H1 (cell line): Measurements from ENCODE around the gene HLA-DPB1. TPM values are rescaled to one million over a fixed set of nuclear protein-coding genes. Genes with fewer than 3 reads are reported as not detected.

ENCODE experiments used
- CTCF ChIA-PET: fragments of 300-600 bp; sonication (Branson Sonifier 250); formaldehyde crosslinking; loops from one replicate; lab custom pipeline; 2021; ENCODE audit not compliant: partially characterized antibody; lab: Charles Lee
- POLR2A ChIA-PET: fragments of 300-600 bp; sonication (Branson Sonifier 250); formaldehyde crosslinking; loops from one replicate; lab custom pipeline; 2021; ENCODE audit warnings: inconsistent platforms; ENCODE audit not compliant: partially characterized antibody; lab: Charles Lee
- DNase-seq, 2 experiments: peaks; one replicate each; pipeline versions ENCODE4 v3.0.0 to v3.0.0-alpha.2; 2010 to 2022; ENCODE audit warnings: low spot score in 2 of 2, low read depth in 1 of 2, mixed read lengths in 1 of 2
- FAIRE-seq: peaks from 2 replicates; lab custom pipeline; 2011; peaks lifted over from hg19 to GRCh38; lab: Jason Lieb, UNC
- H2AFZ ChIP-seq: 2 replicates; pipeline ENCODE4 v1.8.1; 2012; ENCODE audit warnings: low read length, inconsistent platforms
- H2AK5ac ChIP-seq: 2 replicates; pipeline ENCODE4 v1.6.1; 2013; ENCODE audit warnings: low read depth, low read length
- H2BK120ac ChIP-seq: replicated peaks from 2 replicates; pipeline ENCODE3; 2013; ENCODE audit warnings: low read depth, low read length, inconsistent platforms
- H2BK12ac ChIP-seq: 2 replicates; pipeline ENCODE4 v1.6.1; 2013; ENCODE audit warnings: low read depth, low read length
- H2BK15ac ChIP-seq: 2 replicates; pipeline ENCODE4 v1.6.1; 2013; ENCODE audit warnings: low read length
- H2BK20ac ChIP-seq: 2 replicates; pipeline ENCODE4 v1.6.1; 2013; ENCODE audit warnings: low read length
- H2BK5ac ChIP-seq: 2 replicates; pipeline ENCODE4 v1.6.1; 2013; ENCODE audit warnings: low read depth, low read length
- H3K14ac ChIP-seq: 2 replicates; pipeline ENCODE4 v1.6.1; 2013; ENCODE audit warnings: inconsistent platforms; ENCODE audit not compliant: insufficient read length
- H3K18ac ChIP-seq: 2 replicates; pipeline ENCODE4 v1.6.1; 2013; ENCODE audit warnings: low read length; ENCODE audit errors: extremely low read depth
- H3K23ac ChIP-seq: 2 replicates; pipeline ENCODE4 v1.6.1; 2013; ENCODE audit warnings: inconsistent platforms; ENCODE audit not compliant: insufficient read length
- H3K23me2 ChIP-seq: 2 replicates; pipeline ENCODE4 v1.6.1; 2013; ENCODE audit warnings: low read depth, low read length
- H3K27ac ChIP-seq: 2 replicates; pipeline ENCODE4 v1.6.1; 2011; ENCODE audit warnings: low read depth, low read length, inconsistent platforms
- H3K27me3 ChIP-seq, 4 experiments: replicated peaks in 1 of 4; 1 replicate in 1 of 4; 2 replicates in 3 of 4; pipeline versions ENCODE4 v1.6.1 to v1.8.1; 2011 to 2013; ENCODE audit warnings: low read length in 3 of 4, mild to moderate bottlenecking in 3 of 4, inconsistent platforms in 2 of 4, mixed read lengths in 2 of 4, moderate library complexity in 1 of 4; ENCODE audit not compliant: control insufficient read depth in 3 of 4, insufficient read depth in 3 of 4; ENCODE audit errors: extremely low read depth in 1 of 4
- H3K36me3 ChIP-seq, 4 experiments: 2 replicates each; pipeline versions ENCODE4 v1.6.1 to v1.8.1; 2011 to 2013; ENCODE audit warnings: mild to moderate bottlenecking in 4 of 4, low read length in 3 of 4, moderate library complexity in 2 of 4, control low read depth in 1 of 4, inconsistent platforms in 1 of 4; ENCODE audit not compliant: insufficient read depth in 4 of 4, control insufficient read depth in 2 of 4
- H3K4ac ChIP-seq: replicated peaks from 2 replicates; pipeline ENCODE3; 2013; ENCODE audit warnings: low read length, low read depth, mixed read lengths, inconsistent platforms; ENCODE audit not compliant: insufficient read length
- H3K4me1 ChIP-seq, 4 experiments: replicated peaks in 1 of 4; 1 replicate in 1 of 4; 2 replicates in 3 of 4; pipeline versions ENCODE4 v1.6.1 to v1.8.1; 2011 to 2013; ENCODE audit warnings: low read length in 3 of 4, inconsistent platforms in 2 of 4, mixed read lengths in 1 of 4; ENCODE audit not compliant: insufficient read depth in 4 of 4, control insufficient read depth in 3 of 4
- H3K4me2 ChIP-seq, 2 experiments: 2 replicates each; pipeline versions ENCODE4 v1.6.1 to v1.8.1; 2011 to 2013; ENCODE audit warnings: low read depth in 2 of 2, low read length in 2 of 2, control low read depth in 1 of 2, inconsistent platforms in 1 of 2, mild to moderate bottlenecking in 1 of 2; ENCODE audit not compliant: insufficient read depth in 1 of 2
- H3K4me3 ChIP-seq, 4 experiments: fragments of 200-600, 300-600 bp in 1 of 4; sonication (generic), shearing (Covaris generic), sonication (Bioruptor Twin) in 1 of 4; 2 replicates each; pipeline versions ENCODE4 v1.5.1 to v1.8.1; 2011 to 2016; ENCODE audit warnings: low read length in 4 of 4, low read depth in 3 of 4, control low read depth in 2 of 4, inconsistent platforms in 2 of 4, mild to moderate bottlenecking in 2 of 4, mixed read lengths in 1 of 4, moderate library complexity in 1 of 4; ENCODE audit not compliant: insufficient read depth in 2 of 4; ENCODE audit errors: extremely low read depth in 1 of 4
- H3K56ac ChIP-seq: replicated peaks from 2 replicates; pipeline ENCODE3; 2013; ENCODE audit warnings: low read depth, mild to moderate bottlenecking, mixed read lengths, low read length, inconsistent platforms; ENCODE audit not compliant: insufficient read length
- H3K79me1 ChIP-seq: 2 replicates; pipeline ENCODE4 v1.6.1; 2013; ENCODE audit warnings: low read depth, low read length, control low read depth
- H3K79me2 ChIP-seq, 2 experiments: 2 replicates each; pipeline versions ENCODE4 v1.6.1 to v1.8.1; 2012 to 2013; ENCODE audit warnings: low read length in 2 of 2, mild to moderate bottlenecking in 2 of 2, inconsistent platforms in 1 of 2; ENCODE audit not compliant: insufficient read depth in 2 of 2, control insufficient read depth in 1 of 2
- H3K9ac ChIP-seq, 4 experiments: replicated peaks in 1 of 4; 1 replicate in 1 of 4; 2 replicates in 3 of 4; pipeline versions ENCODE4 v1.6.1 to v1.8.1; 2011 to 2013; ENCODE audit warnings: low read depth in 3 of 4, low read length in 3 of 4, control low read depth in 2 of 4, mild to moderate bottlenecking in 2 of 4, moderate library complexity in 2 of 4, inconsistent platforms in 1 of 4; ENCODE audit errors: extremely low read depth in 1 of 4
- H3K9me3 ChIP-seq, 2 experiments: 2 replicates each; pipeline versions ENCODE4 v1.6.1 to v1.8.1; 2012 to 2013; ENCODE audit warnings: mild to moderate bottlenecking in 2 of 2, moderate library complexity in 2 of 2, control low read depth in 1 of 2, inconsistent platforms in 1 of 2, low read depth in 1 of 2, low read length in 1 of 2, mixed read lengths in 1 of 2; ENCODE audit not compliant: insufficient read depth in 2 of 2
- H4K20me1 ChIP-seq, 2 experiments: replicated peaks in 1 of 2; 2 replicates each; pipeline versions ENCODE3 to v1.8.1; 2011 to 2013; ENCODE audit warnings: inconsistent platforms in 2 of 2, low read length in 2 of 2, mild to moderate bottlenecking in 1 of 2; ENCODE audit not compliant: insufficient read depth in 2 of 2, control insufficient read depth in 1 of 2
- H4K5ac ChIP-seq: 2 replicates; pipeline ENCODE4 v1.6.1; 2013; ENCODE audit warnings: low read length, low read depth, mixed read lengths, inconsistent platforms; ENCODE audit not compliant: insufficient read length
- H4K8ac ChIP-seq: 2 replicates; pipeline ENCODE4 v1.8.0; 2013; ENCODE audit warnings: mild to moderate bottlenecking, moderate library complexity, low read length, inconsistent platforms; ENCODE audit not compliant: insufficient read depth; ENCODE audit errors: extremely low read depth
- H4K91ac ChIP-seq: replicated peaks from 2 replicates; pipeline ENCODE3; 2013; ENCODE audit warnings: low read length, mixed read lengths, inconsistent platforms; ENCODE audit not compliant: insufficient read length
- BACH1 ChIP-seq: IDR thresholded peaks from 2 replicates; pipeline ENCODE4 v1.6.1; 2012; ENCODE audit warnings: low read length, improper control_type of control experiment
- CBX5 ChIP-seq: fragments of 300-800, 300-1000 bp; sonication (generic); IDR thresholded peaks from 2 replicates; pipeline ENCODE4 v1.7.1; 2016; ENCODE audit warnings: antibody characterized with exemption, low read length, low read depth
- EGR1 ChIP-seq: IDR thresholded peaks from 2 replicates; pipeline ENCODE4 v1.6.1; 2011; ENCODE audit warnings: low read depth, low read length, borderline replicate concordance
- EZH2 ChIP-seq: fragments of 200-600 bp; sonication (generic); IDR thresholded peaks from 2 replicates; pipeline ENCODE4 v1.7.1; 2012; ENCODE audit warnings: low read depth, mild to moderate bottlenecking, moderate library complexity, low read length, inconsistent platforms; ENCODE audit not compliant: severe bottlenecking
- MAFK ChIP-seq: IDR thresholded peaks from 2 replicates; pipeline ENCODE4 v1.6.1; 2012; ENCODE audit warnings: low read depth, mild to moderate bottlenecking, improper control_type of control experiment, low read length
- NANOG ChIP-seq: IDR thresholded peaks from 2 replicates; pipeline ENCODE4 v1.6.1; 2011; ENCODE audit warnings: low read length, low read depth, mild to moderate bottlenecking, inconsistent platforms; ENCODE audit not compliant: insufficient read depth, poor library complexity, severe bottlenecking
- RXRA ChIP-seq: IDR thresholded peaks from 2 replicates; pipeline ENCODE4 v1.6.1; 2011; ENCODE audit warnings: low read depth, mild to moderate bottlenecking, low read length, moderate library complexity; ENCODE audit not compliant: insufficient read depth
- SRF ChIP-seq: IDR thresholded peaks from 2 replicates; pipeline ENCODE4 v1.6.1; 2011; ENCODE audit warnings: mild to moderate bottlenecking, low read depth, low read length, moderate library complexity
- TAF7 ChIP-seq: optimal IDR thresholded peaks from 2 replicates; pipeline ENCODE3; 2011; ENCODE audit warnings: low read depth, mild to moderate bottlenecking, inconsistent platforms, low read length, moderate library complexity, borderline replicate concordance
- TBP ChIP-seq: IDR thresholded peaks from 2 replicates; pipeline ENCODE4 v1.6.1; 2011; ENCODE audit warnings: low read depth, low read length, improper control_type of control experiment
- ZNF274 ChIP-seq: IDR thresholded peaks from 2 replicates; pipeline ENCODE4 v1.7.0; 2012; ENCODE audit warnings: low read length, borderline replicate concordance; ENCODE audit errors: extremely low read depth
- WGBS, 2 experiments: shearing (Covaris generic) in 1 of 2; methylation state at CpG; one replicate each; pipeline versions ENCODE4 v1.1.6 to v1.1.7; 2013 to 2015; ENCODE audit warnings: low lambda C conversion rate in 2 of 2, mixed read lengths in 2 of 2, inconsistent platforms in 1 of 2, low coverage in 1 of 2, missing lambda C conversion rate in 1 of 2; ENCODE audit not compliant: insufficient replicate concordance in 2 of 2, insufficient coverage in 1 of 2, insufficient read length in 1 of 2; ENCODE audit errors: extremely low coverage in 1 of 2, missing lambda C conversion rate in 1 of 2; 5-methylcytosine and 5-hydroxymethylcytosine counted together
- polyA plus RNA-seq, 7 experiments: library from polyadenylated mRNA; depleted of rRNA in 3 of 7; stranded (reverse) in 5 of 7; unstranded in 2 of 7; fragments of >200 nt in 5 of 7; fragments of 200-250 nt in 2 of 7; gene quantifications; 1 replicate in 5 of 7; 2 replicates in 1 of 7; 4 replicates in 1 of 7; pipeline versions ENCODE4 v1.2.1 to v1.2.3, GENCODE V29; 2011 to 2013; ENCODE audit warnings: missing spikeins in 2 of 7, mixed read lengths in 2 of 7
- total RNA-seq: library from RNA; stranded (reverse); fragmentation: NEBNext Ultra II Directional; extraction: Animal tissue kit (Norgen Biotek cat#: 25700); gene quantifications from 2 replicates; pipeline ENCODE4 v1.2.1, GENCODE V29; 2021
- TF ChIP-seq, protein P1 (sequence below): IDR thresholded peaks from 2 replicates; pipeline ENCODE4 v1.6.1; 2012; ENCODE audit warnings: inconsistent platforms

Gene HLA-DPB1
- total and polyA plus RNA-seq, 2 of the 8 experiments (the other 6 are each of a cell fraction or from before 2014, with no cell fraction given) = 32.3 to 58.8 TPM

DNA sequence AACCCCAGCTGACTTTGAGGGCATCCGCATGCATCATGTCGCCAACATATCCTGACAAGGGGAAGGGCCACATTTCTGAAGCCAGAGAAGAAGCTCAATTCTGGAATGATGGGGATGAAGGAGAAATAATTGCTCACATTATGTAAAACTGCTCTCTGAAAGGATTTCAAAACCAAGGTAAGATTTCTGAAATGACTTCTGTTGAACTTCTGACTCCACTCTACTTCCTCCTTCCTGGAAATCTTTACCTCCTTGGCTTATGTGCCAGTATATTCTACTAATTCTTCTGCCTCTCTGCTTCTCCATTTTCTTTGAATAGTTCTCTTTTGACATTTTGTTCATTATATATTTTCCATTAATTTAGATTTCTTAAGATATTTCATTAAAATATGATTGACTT is 31.9 kb downstream of the HLA-DPB1 start:
- Histone ChIP-seq H4K8ac (no peak overlapping the region), H3K14ac (no peak overlapping the region), H2AK5ac (no peak overlapping the region), H3K79me1 (no peaks in the 10 kb centered on the region), H3K9ac (no peak overlapping the region), H3K56ac (no peak overlapping the region), H4K20me1 (no peaks in the 10 kb centered on the region), H3K18ac (no peak overlapping the region), H3K4ac (no peak overlapping the region), H2BK5ac (no peak overlapping the region), H4K5ac (no peak overlapping the region), H3K27me3 (no peaks in the 10 kb centered on the region; a peak in 1 of 7 replicates), H2AFZ (no peak overlapping the region), H3K79me2 (no peaks in the 10 kb centered on the region), H3K4me2 (no peak overlapping the region), H3K9me3 (no peaks in the 10 kb centered on the region), H2BK12ac (no peak overlapping the region), H2BK15ac (no peak overlapping the region), H3K27ac (no peak overlapping the region), H4K91ac (no peak overlapping the region), H3K36me3 (no peaks in the 10 kb centered on the region), H2BK20ac (no peak overlapping the region), H3K23me2 (peaks cover 6% of the 10 kb centered on the region; the same call in 1 of the 2 replicates), H2BK120ac (no peak overlapping the region), H3K4me1 (no peaks in the 10 kb centered on the region), H3K4me3 (no peak overlapping the region), H3K23ac (no peak overlapping the region)
- no peak for TF ChIP-seq NANOG
- TF ChIP-seq SRF = no peak
- TF ChIP-seq TAF7 = no peak
- TF ChIP-seq EGR1 = no peak
- TF ChIP-seq TBP = no peak
- TF ChIP-seq, protein P1, sequence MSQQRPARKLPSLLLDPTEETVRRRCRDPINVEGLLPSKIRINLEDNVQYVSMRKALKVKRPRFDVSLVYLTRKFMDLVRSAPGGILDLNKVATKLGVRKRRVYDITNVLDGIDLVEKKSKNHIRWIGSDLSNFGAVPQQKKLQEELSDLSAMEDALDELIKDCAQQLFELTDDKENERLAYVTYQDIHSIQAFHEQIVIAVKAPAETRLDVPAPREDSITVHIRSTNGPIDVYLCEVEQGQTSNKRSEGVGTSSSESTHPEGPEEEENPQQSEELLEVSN = no peak
- no peak for TF ChIP-seq EZH2
- TF ChIP-seq ZNF274 = no peak
- no peak for TF ChIP-seq RXRA
- no peak for TF ChIP-seq BACH1
- no peak for TF ChIP-seq CBX5
- TF ChIP-seq MAFK = no peak
- WGBS, 2 experiments = 100% methylated on average over 2 of the region's 2 CpGs; no CpG with 5 or more reads in 1 of the 2 experiments
- FAIRE-seq (no peak), DNase-seq (no peak)
- CTCF ChIA-PET = interaction anchor here (1.8 kb wide), 2 partner anchors 9 to 19 kb away, joined by 5 to 7 read pairs; no protein-coding TSS in a partner anchor
- POLR2A ChIA-PET = interaction anchor here (1.2 to 4.2 kb wide), 4 partner anchors 9 to 136 kb away, joined by 3 to 25 read pairs (median 6); no protein-coding TSS in a partner anchor
